GM23338 (cell line): ENCODE measurements around the gene RRP7A.

ENCODE experiments used
- CTCF ChIP-seq, 2 experiments: fragments of 200-600 bp in 1 of 2; sonication (generic) in 1 of 2; conservative IDR thresholded peaks; 2 replicates each; pipeline versions ENCODE4 v1.5.1 to v1.6.1; 2016 to 2017; ENCODE audit warnings: antibody characterized with exemption in 2 of 2, low read depth in 2 of 2, mild to moderate bottlenecking in 2 of 2, moderate library complexity in 1 of 2
- EZH2 ChIP-seq: fragments of 200-600 bp; sonication (generic); IDR thresholded peaks from one replicate; pipeline ENCODE4 v1.8.0; 2017; ENCODE audit warnings: antibody characterized with exemption, mild to moderate bottlenecking, low read depth; ENCODE audit not compliant: unreplicated experiment
- POLR2AphosphoS5 ChIP-seq: IDR thresholded peaks from 2 replicates; pipeline ENCODE4 v1.6.1; 2016; ENCODE audit warnings: antibody characterized with exemption, low read depth
- REST ChIP-seq: IDR thresholded peaks from one replicate; pipeline ENCODE4 v1.6.1; 2018; ENCODE audit warnings: antibody characterized with exemption; ENCODE audit not compliant: unreplicated experiment

- no peak for TF ChIP-seq CTCF (conservative IDR thresholded peaks at IDR 0.05; ENCODE audit: low read depth in 2 of 2)
- no peak for TF ChIP-seq EZH2
- TF ChIP-seq POLR2AphosphoS5: no peak
- no peak for TF ChIP-seq REST
Measured at GRCh38 chr22:42521228-42521546, 1.6 kb upstream of the RRP7A start.
